ENCODE measurements around the gene GFAP.

The GFAP gene

DNA sequence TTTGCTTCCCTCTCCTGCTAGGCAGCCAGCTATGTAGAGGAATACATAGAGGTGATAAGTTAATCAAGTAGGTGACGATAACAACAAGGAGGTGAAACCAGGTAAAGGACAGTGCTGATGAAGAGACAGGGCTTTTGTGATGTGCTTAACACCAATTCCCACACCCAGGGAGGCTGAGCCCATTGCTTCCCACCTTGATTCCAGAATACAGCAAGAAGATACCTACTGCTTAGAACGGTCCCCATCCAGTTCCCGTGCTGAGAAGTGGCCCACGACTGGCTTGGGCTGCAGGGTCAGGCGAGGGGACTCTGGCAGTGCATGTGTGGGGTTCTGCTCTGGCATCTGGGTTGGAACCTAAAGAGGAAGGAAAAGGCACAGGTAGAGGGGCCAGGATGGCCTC, 16.1 kb upstream of the GFAP start:
- DNase-seq (ENCODE audit: low read depth, low spot score), result no peak

DNA sequence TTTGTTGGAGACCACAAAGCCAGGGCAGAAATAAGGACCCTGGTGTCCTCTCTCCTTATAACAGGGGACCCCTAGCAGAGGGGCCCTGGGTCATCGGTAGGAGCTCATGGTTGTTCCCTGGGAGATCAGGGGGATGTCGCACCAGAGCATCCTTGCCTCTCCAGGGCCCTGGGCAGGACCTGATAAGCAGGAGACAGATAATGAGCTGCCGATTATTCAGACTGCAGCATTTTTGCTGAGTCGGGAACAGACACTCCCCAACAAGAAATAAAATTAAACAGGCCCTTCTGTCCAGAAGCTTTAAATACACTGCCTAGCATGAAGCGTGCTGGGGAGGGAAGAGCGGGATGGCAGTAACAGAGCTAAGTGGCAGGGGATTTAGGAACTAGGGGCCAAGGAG, 15.4 kb upstream of the GFAP start:
- DNase-seq (ENCODE audit: low read depth, low spot score), result no peak

DNA sequence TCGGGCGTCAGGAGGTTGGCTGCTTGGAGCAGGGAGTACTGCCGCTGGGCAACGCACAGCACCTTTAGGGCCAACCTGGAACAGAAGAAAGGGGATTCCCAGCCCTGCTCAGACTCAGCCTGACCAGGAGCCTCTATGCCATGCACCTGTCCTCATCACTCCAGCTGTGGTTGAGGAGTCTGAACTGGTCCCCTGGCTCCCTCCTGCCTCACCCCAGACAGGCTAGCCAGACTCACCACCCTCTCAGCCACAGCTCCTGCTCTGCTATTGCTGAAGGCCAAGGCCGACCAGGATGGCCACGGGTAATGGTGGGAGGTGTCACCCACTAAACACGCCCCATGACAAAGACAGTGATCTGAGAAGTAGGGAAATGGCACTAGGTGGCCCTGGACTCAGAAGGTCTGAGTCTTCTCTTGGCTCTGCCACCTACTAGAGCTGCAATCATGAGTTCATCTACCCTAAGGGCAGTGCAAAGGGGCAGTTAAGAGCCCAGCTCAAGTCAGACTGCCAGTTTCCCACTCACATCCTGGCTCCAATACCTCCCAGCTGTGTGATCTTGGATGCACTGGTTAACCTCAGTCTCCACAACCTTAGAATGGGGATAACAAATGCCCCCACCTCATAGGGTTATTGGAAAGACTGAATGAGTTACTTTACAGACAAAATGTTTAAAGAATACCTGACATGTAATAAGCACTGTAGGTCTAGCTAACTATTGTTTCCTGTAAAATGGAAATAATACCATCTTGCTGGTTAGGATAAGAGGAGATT, 13.8 kb upstream of the GFAP start:
- no peak for DNase-seq (ENCODE audit: low read depth, low spot score)

DNA sequence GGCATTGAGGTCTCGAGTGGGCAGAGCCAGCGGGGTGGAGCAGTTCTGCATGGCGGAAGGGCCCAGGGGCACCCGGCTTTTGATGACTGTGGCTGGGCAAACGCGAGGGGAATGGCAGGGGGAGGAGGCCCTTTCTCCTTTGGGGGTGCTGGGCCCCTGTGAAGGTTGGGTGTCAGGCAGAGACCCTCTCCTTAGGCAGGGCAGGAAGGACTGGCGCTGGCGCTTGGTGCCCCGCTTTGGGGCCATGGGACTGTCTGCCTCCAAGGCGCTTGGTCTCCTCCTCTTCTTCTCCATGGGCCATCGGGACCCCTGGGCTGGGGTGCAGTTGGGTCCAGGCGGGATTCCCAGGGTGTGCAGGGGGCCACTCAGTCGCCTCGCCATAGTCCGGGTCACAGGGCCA, 12.8 kb upstream of the GFAP start:
- DNase-seq (ENCODE audit: low read depth, low spot score), result no peak

DNA sequence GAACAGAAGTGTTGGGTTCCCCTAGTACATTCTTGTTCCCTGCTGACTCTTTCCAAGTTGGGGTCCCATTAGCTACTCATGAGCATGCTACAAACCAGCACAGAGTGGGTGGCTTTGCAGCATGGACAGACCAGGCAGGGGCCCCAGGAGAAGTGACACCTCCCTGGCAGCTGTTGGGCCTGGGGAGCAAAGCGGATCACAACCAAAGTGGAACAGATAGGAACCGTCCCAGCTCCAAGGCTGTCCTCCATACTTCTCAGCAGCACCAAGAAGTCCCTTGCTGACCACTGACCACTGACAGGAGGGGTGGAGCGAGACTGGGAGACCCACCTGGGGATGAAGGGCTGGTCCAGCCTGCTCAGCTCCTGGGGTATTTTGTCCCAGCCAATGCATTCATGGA, 12.4 kb upstream of the GFAP start:
- no peak for DNase-seq (ENCODE audit: low read depth, low spot score)

DNA sequence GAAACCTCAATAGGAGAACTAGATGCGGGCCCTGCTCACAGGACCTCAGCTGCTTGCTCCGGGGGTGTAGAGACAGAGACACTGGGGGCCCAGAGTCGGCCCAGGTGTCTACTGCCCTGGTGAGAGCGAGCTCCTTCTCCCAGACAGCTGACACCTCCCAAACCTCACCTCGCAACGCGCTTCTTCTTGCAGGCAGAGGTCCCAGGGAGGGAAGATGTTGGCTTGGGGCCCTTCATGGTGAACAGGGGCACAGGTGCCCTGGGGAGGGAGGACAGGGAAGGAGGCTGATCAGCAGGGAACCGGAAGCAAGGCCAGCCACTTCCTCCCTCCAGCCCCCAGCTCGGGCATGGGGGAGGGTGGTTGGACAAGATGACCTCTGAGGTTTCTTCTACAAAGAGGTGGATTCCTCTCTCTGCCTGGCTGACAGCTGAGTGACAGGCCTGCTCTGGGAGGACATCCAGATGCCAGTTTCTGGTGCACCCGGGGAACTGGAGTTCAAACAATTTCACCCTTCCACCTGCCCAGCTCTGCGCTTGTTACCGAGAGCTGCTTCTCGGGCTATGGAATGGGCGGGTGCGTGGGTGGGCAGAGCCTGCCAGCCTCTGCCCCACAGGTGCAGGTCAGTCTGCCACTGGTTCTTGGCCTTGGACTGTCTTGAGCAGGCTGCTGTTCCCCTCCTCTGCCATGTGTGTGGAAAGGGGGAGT, 11.7 kb upstream of the GFAP start:
- DNase-seq (ENCODE audit: low read depth, low spot score), result no peak

DNA sequence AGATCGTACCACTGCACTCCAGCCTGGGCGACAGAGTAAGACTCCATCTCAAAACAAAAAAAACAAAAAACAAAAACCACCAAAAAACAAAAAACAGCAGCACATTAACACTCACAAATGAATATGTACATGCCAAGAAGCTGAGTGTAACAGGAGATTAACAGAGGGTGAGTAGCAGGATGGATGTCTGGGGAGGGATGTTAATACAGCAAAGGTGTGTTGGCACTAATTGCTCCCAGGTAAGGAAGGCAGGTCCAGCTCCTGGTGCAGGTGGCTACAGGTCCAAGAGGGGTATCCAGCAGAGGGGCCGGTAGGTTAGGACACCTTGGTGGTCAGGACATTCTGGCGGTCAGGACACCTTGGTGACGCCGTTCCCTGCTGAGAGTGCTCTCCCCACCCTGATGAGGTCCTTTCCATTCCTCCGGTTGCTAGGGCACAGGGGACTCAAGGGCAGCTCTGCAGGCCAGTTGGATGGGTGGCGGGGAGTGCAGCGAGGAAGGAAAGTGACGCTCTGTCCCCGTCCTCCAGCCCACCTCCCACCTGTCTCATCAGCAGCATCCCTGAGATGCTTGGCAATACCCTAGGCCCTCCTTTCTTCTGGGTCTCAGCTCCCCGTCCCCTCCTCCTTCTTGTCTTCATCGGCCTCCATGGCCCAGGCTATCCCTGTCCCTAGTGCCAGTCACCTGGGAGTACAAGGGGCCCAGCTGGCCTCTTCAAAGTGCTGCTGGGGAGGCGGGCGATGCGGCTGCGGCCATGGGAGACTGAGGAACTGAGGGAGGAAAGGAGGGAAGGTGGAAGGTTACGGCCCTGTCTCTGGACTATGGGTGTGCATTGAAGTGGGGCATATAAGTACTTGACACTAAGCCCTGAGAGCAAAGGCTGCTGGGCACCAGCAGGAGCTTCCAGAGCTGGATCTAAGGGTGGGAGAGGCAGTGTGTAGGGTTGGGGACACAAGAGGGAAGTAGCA, 10.7 kb upstream of the GFAP start:
- DNase-seq (ENCODE audit: low read depth, low spot score), result no peak

DNA sequence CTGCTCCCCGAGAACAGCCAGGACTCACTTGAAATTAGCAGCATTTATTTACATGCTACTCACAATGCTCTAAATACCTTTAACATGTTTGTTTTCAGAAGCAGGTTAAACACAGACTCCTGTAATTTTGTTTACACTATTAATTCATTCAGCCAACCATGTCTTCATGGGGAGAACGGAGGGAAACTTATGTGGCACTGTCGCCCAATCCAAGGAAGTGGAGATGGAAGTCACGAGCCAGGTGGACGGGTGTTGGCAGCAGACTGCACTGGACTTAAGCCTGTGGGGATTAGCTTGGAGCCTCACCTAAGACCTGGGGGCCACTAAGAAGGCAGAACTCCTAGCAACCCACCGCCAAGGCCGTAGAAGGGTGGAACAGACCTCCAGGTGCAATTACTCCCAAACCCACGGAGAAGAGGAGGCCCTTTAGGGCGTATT, 8.8 kb upstream of the GFAP start:
- DNase-seq (ENCODE audit: low read depth, low spot score), result no peak

DNA sequence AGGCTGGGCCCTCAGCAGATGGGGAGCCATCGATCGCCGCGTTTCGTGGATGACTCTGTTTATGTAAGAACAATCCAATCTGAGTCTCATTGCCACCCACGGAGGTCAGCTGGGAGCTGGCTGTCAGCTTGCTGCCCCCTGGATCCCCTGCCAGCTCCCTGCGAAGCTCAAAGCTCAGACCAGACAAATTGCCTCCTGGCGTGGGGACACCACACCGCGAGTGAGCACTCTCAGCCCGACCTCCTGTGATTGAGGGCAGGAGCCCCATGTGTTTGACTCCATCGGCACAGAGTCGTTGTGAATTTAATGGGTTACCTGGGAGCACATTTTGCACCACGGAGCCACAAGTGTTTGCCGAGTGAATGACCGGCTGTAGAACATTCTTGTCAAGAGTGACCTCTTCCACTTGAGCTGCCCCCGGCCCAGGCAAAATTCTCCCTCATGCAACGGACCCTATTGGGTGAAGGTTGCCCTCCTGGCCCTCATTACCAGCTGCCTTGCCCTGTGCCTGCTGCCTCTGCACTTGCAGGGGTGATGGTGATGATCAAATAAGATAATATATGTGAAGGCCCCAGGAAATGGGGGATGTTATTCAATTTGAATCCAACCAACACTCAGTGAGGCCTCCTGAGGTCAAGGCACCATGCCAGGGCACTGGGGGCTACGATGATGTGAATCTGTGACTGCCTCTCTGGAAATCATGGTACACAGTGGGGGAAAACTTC, 7.6 kb upstream of the GFAP start:
- DNase-seq (ENCODE audit: low read depth, low spot score), result no peak

DNA sequence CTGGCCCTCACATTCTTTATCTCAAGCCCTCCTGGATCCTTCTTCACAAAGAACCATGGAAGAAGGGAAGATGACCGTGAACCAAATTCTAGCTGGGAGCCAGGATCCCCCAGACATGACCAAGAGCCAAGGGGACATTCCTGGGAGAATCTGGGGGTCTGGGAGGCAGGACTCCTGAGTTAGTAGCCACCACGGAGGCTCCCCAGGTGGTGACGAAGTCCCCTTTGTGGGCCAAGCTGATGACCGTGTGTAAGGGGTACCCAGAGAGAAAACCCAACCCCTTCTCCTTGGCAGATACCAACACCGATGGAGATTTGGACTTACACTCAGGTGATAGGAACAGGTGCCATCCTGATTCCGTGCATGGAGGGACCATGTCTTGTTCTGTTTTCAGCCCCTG, 6.8 kb upstream of the GFAP start:
- DNase-seq (ENCODE audit: low read depth, low spot score), result no peak

DNA sequence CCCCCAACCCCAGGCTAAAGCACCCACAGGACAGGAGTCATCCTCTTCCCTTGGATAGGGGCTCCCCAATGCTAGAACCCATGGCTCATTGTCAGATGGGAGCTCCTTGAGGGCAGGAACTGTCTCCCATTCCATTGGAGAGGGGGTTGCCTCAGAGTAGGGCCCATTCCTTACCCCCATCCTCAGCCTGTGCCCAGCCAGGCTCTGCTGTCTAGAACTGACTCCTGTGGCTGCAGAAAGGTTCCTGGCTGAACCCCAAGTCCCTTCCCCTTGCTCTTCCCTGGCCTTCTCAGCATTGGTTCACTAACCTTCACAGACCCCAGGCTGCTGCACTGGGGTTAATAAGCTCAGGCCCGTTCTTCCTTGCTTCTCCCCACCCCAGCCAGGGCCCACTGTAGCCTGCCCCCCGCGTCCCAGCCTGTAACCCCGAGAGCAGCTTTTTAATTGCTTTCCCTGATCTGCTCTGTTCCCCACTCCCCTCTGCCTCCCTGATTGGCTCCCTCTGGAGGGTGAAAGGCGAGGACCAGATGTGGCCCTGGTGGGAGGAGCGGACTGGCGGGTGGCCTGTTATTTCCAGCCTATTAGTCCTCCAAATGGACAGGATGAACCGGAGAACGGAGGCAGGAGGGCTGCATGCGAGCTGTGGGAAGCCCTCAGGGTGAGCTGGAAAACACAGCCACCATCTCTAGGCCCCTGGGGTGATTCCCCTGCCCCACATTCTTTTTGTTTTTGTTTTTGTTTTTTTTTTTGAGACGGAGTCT, 6.0 kb upstream of the GFAP start:
- no peak for DNase-seq (ENCODE audit: low read depth, low spot score)

DNA sequence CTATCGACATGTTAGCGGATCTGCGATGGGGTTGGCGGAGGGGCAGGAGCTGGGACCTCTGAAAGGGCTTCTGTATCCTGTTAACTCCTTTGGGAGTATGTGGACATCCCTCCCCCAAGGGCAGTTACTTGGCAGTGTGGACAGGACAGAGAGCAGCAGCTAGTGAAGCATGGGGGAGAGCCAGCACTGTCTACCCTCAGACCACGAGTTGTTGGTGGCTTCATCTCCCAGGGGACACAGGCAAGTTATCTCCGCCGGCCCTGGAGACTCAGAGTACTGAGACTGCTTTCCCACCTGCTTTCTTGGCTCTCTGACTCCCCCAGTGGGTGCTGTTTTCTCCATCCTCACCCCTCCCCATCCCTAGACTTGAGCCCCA, 5.3 kb upstream of the GFAP start:
- DNase-seq (ENCODE audit: low read depth, low spot score), result no peak

DNA sequence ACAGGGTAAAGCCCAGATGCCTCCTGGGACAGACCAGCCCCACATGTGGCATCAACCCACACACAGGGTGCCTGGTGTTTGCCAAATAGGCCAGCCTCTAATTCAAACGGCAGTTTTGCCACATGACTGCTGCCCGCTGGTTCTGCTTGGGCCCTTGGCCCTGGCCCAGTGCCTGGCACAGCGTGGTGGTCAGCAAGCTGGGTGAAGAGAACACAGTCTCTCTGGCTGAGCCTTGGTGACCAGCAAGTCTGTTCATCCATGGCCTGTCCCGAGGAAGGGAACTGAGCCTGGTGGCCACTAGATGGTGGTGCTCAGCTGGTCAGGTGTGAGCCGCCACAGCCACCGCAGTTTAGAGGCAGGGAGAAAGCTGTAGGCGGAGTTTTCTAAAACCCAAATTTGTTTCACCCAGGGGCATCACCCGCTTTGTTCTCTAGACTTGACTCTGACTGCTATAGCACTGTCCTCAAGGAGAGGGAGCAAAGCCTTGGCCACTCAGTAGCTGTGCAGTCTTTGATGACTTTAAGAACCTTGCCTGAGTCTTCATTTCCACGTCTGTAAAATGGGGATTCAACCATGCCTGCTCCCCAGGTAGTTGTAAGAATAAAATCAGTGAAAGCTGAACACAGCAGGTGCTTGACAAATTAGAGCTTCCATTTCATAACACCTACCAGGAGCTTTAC, 4.7 kb upstream of the GFAP start:
- DNase-seq (ENCODE audit: low read depth, low spot score), result peak; percentile 42

DNA sequence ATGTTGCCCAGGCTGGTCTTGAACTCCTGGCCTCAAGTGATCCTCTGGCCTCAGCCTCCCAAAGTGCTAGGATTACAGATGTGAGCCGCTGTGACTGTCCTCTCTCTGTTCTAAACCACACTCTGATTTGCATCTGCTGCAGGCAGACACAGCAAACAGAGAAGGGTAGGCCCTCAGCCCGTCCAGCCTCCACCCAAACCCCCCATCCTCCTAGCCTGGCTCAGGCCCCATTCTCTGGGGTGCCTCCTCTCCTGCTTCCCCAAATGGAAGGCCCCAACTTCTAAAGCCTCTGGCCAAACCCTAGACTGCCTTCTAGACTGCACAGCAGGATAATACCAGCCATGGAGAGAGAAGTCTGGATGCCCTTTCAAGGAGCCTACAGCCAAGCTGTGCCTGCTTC, 4.1 kb upstream of the GFAP start:
- DNase-seq (ENCODE audit: low read depth, low spot score), result no peak

DNA sequence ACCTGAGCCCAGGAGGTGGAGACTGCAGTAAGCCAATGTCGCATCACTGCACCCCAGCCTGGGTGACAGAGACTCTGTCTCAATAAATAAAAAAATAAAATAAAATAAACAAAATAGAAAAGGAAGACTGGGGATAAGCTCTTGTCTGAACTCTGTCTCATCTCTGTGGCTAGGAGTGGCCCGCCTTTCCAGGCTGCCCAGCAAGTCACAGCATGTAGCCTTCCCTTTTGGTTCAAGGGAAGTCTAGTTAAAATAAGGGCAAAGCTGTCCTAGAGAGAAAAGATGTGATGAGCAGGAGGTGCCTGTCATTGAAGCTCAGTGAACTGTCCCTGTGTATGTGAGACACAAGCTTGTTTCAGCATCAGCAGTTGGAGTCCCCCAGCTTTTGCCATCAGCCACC, 2.7 kb upstream of the GFAP start:
- no peak for DNase-seq (ENCODE audit: low read depth, low spot score)

DNA sequence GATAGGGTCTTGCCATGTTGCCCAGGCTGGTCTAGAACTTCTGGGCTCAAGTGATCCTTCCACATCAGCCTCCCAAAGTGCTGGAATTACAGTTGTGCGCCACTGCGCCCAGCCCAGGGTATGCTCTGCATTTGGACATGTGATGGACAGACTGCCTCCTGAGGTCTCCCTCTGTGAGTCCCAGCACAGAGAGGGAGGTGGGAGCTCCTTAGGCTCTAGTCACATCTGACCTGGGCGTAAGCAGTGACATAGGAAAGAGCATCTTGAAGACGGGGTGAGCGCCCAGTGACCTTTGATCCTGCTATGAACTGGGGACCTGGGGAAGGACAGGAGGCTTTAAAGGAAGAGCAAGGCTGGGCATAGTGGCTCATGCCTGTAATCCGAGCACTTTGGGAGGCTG, 2.2 kb upstream of the GFAP start:
- DNase-seq (ENCODE audit: low read depth, low spot score), result no peak

DNA sequence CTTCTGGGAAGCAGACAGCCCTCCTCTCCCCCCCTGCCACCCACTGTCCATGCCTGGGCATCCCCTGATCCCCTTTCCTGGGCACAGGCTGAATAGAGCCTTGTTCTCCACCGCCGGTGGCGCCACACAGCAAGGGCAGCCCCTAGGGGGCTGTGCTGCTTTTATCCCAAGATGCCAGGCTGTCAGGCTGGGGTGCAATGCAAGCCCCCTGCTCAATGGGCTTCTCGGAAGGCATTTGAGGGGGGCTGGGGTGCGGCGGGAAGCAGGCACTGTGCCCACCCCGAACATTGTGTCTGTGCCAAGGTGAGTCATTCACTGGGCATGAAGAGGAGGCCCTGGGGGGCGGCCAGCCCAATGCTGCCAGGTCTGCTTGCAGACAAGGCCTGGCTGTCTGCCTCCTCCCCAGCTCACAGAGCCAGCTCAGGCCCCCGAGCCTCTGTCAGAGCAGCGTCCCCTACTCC, 1.5 kb upstream of the GFAP start:
- DNase-seq (ENCODE audit: low read depth, low spot score), result no peak

DNA sequence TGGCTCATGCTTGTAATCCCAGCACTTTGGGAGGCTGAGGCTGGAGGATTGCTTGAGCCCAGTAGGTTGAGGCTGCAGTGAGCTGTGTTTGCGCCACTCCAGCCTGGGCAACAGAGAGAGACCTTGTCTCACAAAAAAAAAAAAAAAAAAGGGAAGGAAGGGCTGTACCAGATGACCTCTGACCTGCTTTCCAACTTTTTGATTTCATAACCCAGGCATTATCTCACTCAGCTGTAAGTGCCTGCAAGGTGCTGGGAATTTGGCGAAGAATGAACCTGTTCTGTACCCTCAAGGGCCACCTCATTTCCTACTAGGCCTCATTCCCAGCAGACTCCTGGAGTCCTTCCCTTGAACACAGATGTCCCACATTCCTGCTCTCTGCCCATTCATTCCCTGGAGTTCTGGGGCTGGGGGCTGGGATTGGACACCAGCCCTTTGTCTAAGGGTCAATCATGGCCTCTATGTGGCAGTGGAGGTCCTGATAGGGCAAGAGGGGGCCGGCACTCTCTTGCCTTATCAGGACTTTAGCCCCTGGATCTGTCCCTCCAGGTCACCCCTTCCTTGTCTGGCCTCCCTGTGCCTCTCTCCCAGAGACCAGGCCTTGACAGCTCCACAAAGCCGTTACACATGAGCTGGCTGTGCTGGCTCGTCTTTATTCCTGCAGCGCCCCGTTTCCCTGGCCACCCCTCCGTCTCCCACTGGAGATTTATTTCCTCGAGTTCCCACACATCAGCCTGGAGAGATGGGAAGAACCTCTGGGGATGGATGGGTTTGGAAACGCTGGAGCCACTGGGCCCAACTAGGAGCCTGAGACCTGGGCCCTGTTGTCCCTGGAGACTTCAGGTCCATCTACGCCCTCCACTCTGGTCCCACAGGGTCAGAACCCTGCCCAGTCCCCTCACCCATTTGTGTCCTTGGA, 821 bp upstream of the GFAP start:
- DNase-seq (ENCODE audit: low read depth, low spot score), result no peak

DNA sequence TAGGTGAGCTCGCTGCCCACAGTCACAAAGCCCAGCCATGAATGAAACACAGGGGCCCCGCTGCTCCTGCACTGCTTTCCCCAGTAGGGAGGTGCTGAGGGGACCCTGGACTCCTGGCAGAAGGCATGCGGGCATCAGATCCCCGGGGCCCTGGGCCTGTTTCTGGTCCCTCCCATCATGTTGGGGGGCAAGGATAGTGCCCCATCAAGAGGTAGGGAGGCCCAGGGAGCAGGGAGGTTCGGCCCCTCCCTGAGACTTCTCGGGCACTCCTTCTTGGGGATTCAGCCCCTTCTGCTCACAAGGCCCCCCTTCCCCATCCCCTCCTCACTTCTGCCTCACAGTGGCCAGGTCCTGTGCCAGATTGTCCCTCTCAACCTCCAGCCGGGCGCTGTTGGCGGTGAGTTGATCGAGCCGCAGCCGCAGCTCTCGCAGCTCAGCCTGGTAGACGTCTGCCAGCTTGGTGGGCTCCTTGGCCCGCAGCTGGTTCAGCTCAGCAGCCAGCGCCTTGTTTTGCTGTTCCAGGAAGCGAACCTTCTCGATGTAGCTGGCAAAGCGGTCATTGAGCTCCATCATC, 515 bp downstream of the GFAP start:
- DNase-seq (ENCODE audit: low read depth, low spot score), result no peak
